H9 (cell line): Measurements from ENCODE around the gene TFF3. TPM values are rescaled to one million over a fixed set of nuclear protein-coding genes. Genes with fewer than 3 reads are reported as not detected.

Source experiments
- DNase-seq: peaks from one replicate; pipeline ENCODE4 v3.0.0-alpha.2; 2017
- H2AFZ ChIP-seq: one replicate; pipeline ENCODE4 v1.6.1; 2013; ENCODE audit warnings: mild to moderate bottlenecking, low read length, control low read depth, moderate library complexity
- H2AK5ac ChIP-seq: 2 replicates; pipeline ENCODE4 v1.6.1; 2013; ENCODE audit warnings: low read length, control low read depth, mixed read lengths; ENCODE audit not compliant: insufficient read length
- H2BK120ac ChIP-seq: one replicate; pipeline ENCODE4 v1.6.1; 2013; ENCODE audit warnings: low read depth, mild to moderate bottlenecking, low read length, control low read depth, inconsistent platforms; ENCODE audit not compliant: poor library complexity, severe bottlenecking
- H2BK12ac ChIP-seq: 2 replicates; pipeline ENCODE4 v1.6.1; 2013; ENCODE audit warnings: low read length, control low read depth, mixed read lengths, low read depth; ENCODE audit not compliant: insufficient read length
- H2BK15ac ChIP-seq: 2 replicates; pipeline ENCODE4 v1.6.1; 2013; ENCODE audit warnings: low read depth, low read length, control low read depth
- H2BK20ac ChIP-seq: one replicate; pipeline ENCODE4 v1.6.1; 2013; ENCODE audit warnings: low read depth, mild to moderate bottlenecking, low read length, control low read depth, inconsistent platforms; ENCODE audit not compliant: poor library complexity, severe bottlenecking
- H2BK5ac ChIP-seq: 2 replicates; pipeline ENCODE4 v1.6.1; 2013; ENCODE audit warnings: low read length, control low read depth, mixed read lengths; ENCODE audit not compliant: insufficient read length
- H3K14ac ChIP-seq: 2 replicates; pipeline ENCODE4 v1.6.1; 2013; ENCODE audit warnings: low read length, control low read depth; ENCODE audit not compliant: insufficient read depth
- H3K18ac ChIP-seq: 2 replicates; pipeline ENCODE4 v1.6.1; 2013; ENCODE audit warnings: low read depth, mild to moderate bottlenecking, mixed read lengths, low read length, control low read depth; ENCODE audit not compliant: insufficient read length
- H3K23ac ChIP-seq: 2 replicates; pipeline ENCODE4 v1.6.1; 2013; ENCODE audit warnings: low read length, control low read depth, mixed read lengths, low read depth; ENCODE audit not compliant: insufficient read length
- H3K23me2 ChIP-seq: 2 replicates; pipeline ENCODE4 v1.6.1; 2013; ENCODE audit warnings: low read depth, mild to moderate bottlenecking, mixed read lengths, low read length, control low read depth; ENCODE audit not compliant: insufficient read length, poor library complexity, severe bottlenecking
- H3K27ac ChIP-seq: 2 replicates; pipeline ENCODE4 v1.5.1; 2013; ENCODE audit warnings: low read length, control low read depth, mixed read lengths, low read depth; ENCODE audit not compliant: insufficient read length
- H3K27me3 ChIP-seq: 2 replicates; pipeline ENCODE4 v1.6.1; 2013; ENCODE audit warnings: low read length, control low read depth, inconsistent platforms; ENCODE audit not compliant: insufficient read depth
- H3K4ac ChIP-seq: 2 replicates; pipeline ENCODE4 v1.6.1; 2013; ENCODE audit warnings: low read depth, mild to moderate bottlenecking, control low read depth, inconsistent platforms, low read length, moderate library complexity
- H3K4me1 ChIP-seq: 2 replicates; pipeline ENCODE4 v1.6.1; 2013; ENCODE audit warnings: low read length, control low read depth, inconsistent platforms; ENCODE audit not compliant: insufficient read depth
- H3K4me2 ChIP-seq: 2 replicates; pipeline ENCODE4 v1.6.1; 2013; ENCODE audit warnings: low read length, control low read depth, mixed read lengths; ENCODE audit not compliant: insufficient read length, insufficient read depth
- H3K56ac ChIP-seq: 2 replicates; pipeline ENCODE4 v1.6.1; 2013; ENCODE audit warnings: low read depth, mild to moderate bottlenecking, mixed read lengths, low read length, control low read depth; ENCODE audit not compliant: insufficient read length
- H3K79me1 ChIP-seq: 2 replicates; pipeline ENCODE4 v1.6.1; 2013; ENCODE audit warnings: low read depth, mild to moderate bottlenecking, moderate library complexity, low read length, control low read depth, inconsistent platforms; ENCODE audit not compliant: insufficient read depth, poor library complexity, severe bottlenecking
- H3K79me2 ChIP-seq: 2 replicates; pipeline ENCODE4 v1.6.1; 2013; ENCODE audit warnings: low read length, control low read depth, inconsistent platforms; ENCODE audit not compliant: insufficient read depth
- H3K9ac ChIP-seq: 2 replicates; pipeline ENCODE4 v1.6.1; 2013; ENCODE audit warnings: low read length, control low read depth, mixed read lengths; ENCODE audit not compliant: insufficient read length; ENCODE audit errors: extremely low read depth
- H3K9me3 ChIP-seq: one replicate; pipeline ENCODE4 v1.6.1; 2013; ENCODE audit warnings: low read depth, low read length, inconsistent platforms; ENCODE audit not compliant: control insufficient read depth
- H3T11ph ChIP-seq: one replicate; pipeline ENCODE4 v1.6.1; 2013; ENCODE audit warnings: mild to moderate bottlenecking, low read length, control low read depth, inconsistent platforms
- H4K20me1 ChIP-seq: one replicate; pipeline ENCODE4 v1.6.1; 2013; ENCODE audit not compliant: control insufficient read depth, insufficient read length, insufficient read depth
- H4K5ac ChIP-seq: 2 replicates; pipeline ENCODE4 v1.6.1; 2013; ENCODE audit warnings: low read depth, mild to moderate bottlenecking, mixed read lengths, low read length, control low read depth; ENCODE audit not compliant: insufficient read length
- H4K8ac ChIP-seq: replicated peaks from 2 replicates; pipeline ENCODE4 v1.6.1; 2013; ENCODE audit warnings: low read length, control low read depth, mixed read lengths, low read depth; ENCODE audit not compliant: insufficient read length
- H4K91ac ChIP-seq: 2 replicates; pipeline ENCODE4 v1.6.1; 2013; ENCODE audit warnings: low read depth, mild to moderate bottlenecking, moderate library complexity, mixed read lengths, low read length, control low read depth; ENCODE audit not compliant: insufficient read length
- H3K27ac Mint-ChIP-seq, 3 experiments: 2 replicates in 2 of 3; 3 replicates in 1 of 3; pipeline ENCODE4 v1.8.0; 2020 to 2021; ENCODE audit warnings: mixed read lengths in 3 of 3, mild to moderate bottlenecking in 1 of 3, moderate library complexity in 1 of 3
- H3K27me3 Mint-ChIP-seq: 2 replicates; pipeline ENCODE4 v1.8.0; 2021; ENCODE audit warnings: low read depth, mild to moderate bottlenecking, moderate library complexity, mixed read lengths
- H3K36me3 Mint-ChIP-seq, 3 experiments: 2 replicates in 2 of 3; 3 replicates in 1 of 3; pipeline ENCODE4 v1.8.0; 2020 to 2021; ENCODE audit warnings: low read depth in 3 of 3, mixed read lengths in 3 of 3; ENCODE audit not compliant: insufficient read depth in 1 of 3
- H3K4me1 Mint-ChIP-seq, 2 experiments: 2 replicates each; pipeline ENCODE4 v1.8.0; 2020; ENCODE audit warnings: mixed read lengths in 2 of 2
- H3K4me3 Mint-ChIP-seq, 2 experiments: 2 replicates in 1 of 2; 3 replicates in 1 of 2; pipeline ENCODE4 v1.8.0; 2020 to 2021; ENCODE audit warnings: mild to moderate bottlenecking in 2 of 2, mixed read lengths in 2 of 2, moderate library complexity in 1 of 2
- H3K9me3 Mint-ChIP-seq, 2 experiments: 2 replicates in 1 of 2; 3 replicates in 1 of 2; pipeline ENCODE4 v1.8.0; 2020; ENCODE audit warnings: mild to moderate bottlenecking in 2 of 2, mixed read lengths in 2 of 2, moderate library complexity in 1 of 2
- CTCF ChIP-seq: fragments of 200-600 bp; sonication (generic); conservative IDR thresholded peaks from 3 replicates; pipeline ENCODE4 v1.8.0; 2021; ENCODE audit warnings: antibody characterized with exemption, mild to moderate bottlenecking
- WGBS: extraction: QIAGEN DNeasy Blood & Tissue Kit; methylation state at CpG from one replicate; pipeline ENCODE4 v1.1.7; 2013; ENCODE audit warnings: missing lambda C conversion rate, low lambda C conversion rate, mixed read lengths; ENCODE audit not compliant: insufficient read length; ENCODE audit errors: extremely low coverage; 5-methylcytosine and 5-hydroxymethylcytosine counted together
- total RNA-seq: library from RNA; stranded (reverse); gene quantifications from 2 replicates; pipeline ENCODE4 v1.2.1, GENCODE V29; 2021

The TFF3 gene
- total RNA-seq, 1 experiment from 2014 or later, result 1.5 TPM

GRCh38 chr21:42353623-42354022 is 38.4 kb upstream of the TFF3 start:
- no peak overlapping the region for H2BK12ac ChIP-seq
- H3K27ac ChIP-seq, result no peak overlapping the region
- no peak overlapping the region for H3K9ac ChIP-seq
- H2AFZ ChIP-seq, result no peak overlapping the region
- no peak overlapping the region for H2BK120ac ChIP-seq
- no peak overlapping the region for H4K91ac ChIP-seq
- no peak overlapping the region for H2AK5ac ChIP-seq
- no peak for TF ChIP-seq CTCF
- no peak for DNase-seq
- no peak overlapping the region for H2BK5ac ChIP-seq
- no peak overlapping the region for H3K14ac ChIP-seq
- H3K79me1 ChIP-seq, result no peaks in the 10 kb centered on the region
- peaks cover 0 to 8% of the 10 kb centered on the region in 2 experiments; a peak in 4 of 5 replicates for H3K9me3 Mint-ChIP-seq
- peak overlapping the region; percentile 57 for H4K5ac ChIP-seq
- no peak overlapping the region for H3K4ac ChIP-seq
- H3K79me2 ChIP-seq, result no peaks in the 10 kb centered on the region
- H3K56ac ChIP-seq, result no peak overlapping the region
- H2BK20ac ChIP-seq, result no peak overlapping the region
- H3K4me3 Mint-ChIP-seq, result no peak overlapping the region
- no peak overlapping the region for H3K27ac Mint-ChIP-seq
- no CpG with 5 or more reads among the region's 5 CpGs for whole genome bisulfite sequencing
- no peak overlapping the region for H4K8ac ChIP-seq
- no peaks in the 10 kb centered on the region for H3K4me1 ChIP-seq
- H2BK15ac ChIP-seq, result no peak overlapping the region
- H3K27me3 Mint-ChIP-seq, result peaks cover 4% of the 10 kb centered on the region
- no peaks in the 10 kb centered on the region for H3K9me3 ChIP-seq
- no peak overlapping the region for H3K18ac ChIP-seq
- H3K4me2 ChIP-seq, result no peak overlapping the region
- H3K27me3 ChIP-seq, result no peaks in the 10 kb centered on the region
- peaks cover 0 to 3% (median 0%) of the 10 kb centered on the region in 3 experiments; a peak in 2 of 7 replicates for H3K36me3 Mint-ChIP-seq
- no peak overlapping the region for H3T11ph ChIP-seq
- peaks cover 5 to 6% of the 10 kb centered on the region in 2 experiments; a peak in 2 of 4 replicates for H3K4me1 Mint-ChIP-seq
- H4K20me1 ChIP-seq, result no peaks in the 10 kb centered on the region
- H3K23me2 ChIP-seq, result no peaks in the 10 kb centered on the region
- no peak overlapping the region for H3K23ac ChIP-seq
